Body of pancreas (tissue), 4 donors: ENCODE data around the gene ACADSB. TPM values are rescaled to one million over a fixed set of nuclear protein-coding genes. Genes with fewer than 3 reads are reported as not detected.

Source experiments
- ATAC-seq: fragments of 150-250 bp; one replicate; pipeline ENCODE4 v1.9.1; 2016
- DNase-seq, 4 donors: peaks; one replicate each; pipeline ENCODE4 v3.0.0-alpha.2; 2019
- H3K27ac ChIP-seq, 4 donors: fragments of 200-600 bp; sonication (generic); 1 replicate in 3 of 4; 2 replicates in 1 of 4; pipeline versions ENCODE4 v1.5.1 to v1.6.1; 2016 to 2019; ENCODE audit warnings: mild to moderate bottlenecking in 1 of 4, mixed read lengths in 1 of 4, moderate library complexity in 1 of 4
- H3K27me3 ChIP-seq, 2 donors: fragments of 200-600 bp; sonication (generic); one replicate each; pipeline ENCODE4 v1.6.0; 2016; ENCODE audit warnings: mild to moderate bottlenecking in 1 of 2
- H3K36me3 ChIP-seq, 2 donors: fragments of 200-600 bp; sonication (generic); replicated peaks in 1 of 2; 2 replicates each; pipeline ENCODE4 v1.5.1; 2016; ENCODE audit warnings: low read depth in 2 of 2; ENCODE audit not compliant: insufficient read depth in 1 of 2
- H3K4me1 ChIP-seq: fragments of 200-600 bp; sonication (generic); one replicate; pipeline ENCODE4 v1.6.0; 2016
- H3K4me3 ChIP-seq, 2 donors: fragments of 200-600 bp; sonication (generic); 1 replicate in 1 of 2; 2 replicates in 1 of 2; pipeline ENCODE4 v1.5.1; 2016 to 2019
- H3K9me3 ChIP-seq, 3 donors: fragments of 200-600 bp; sonication (generic); 1 replicate in 2 of 3; 2 replicates in 1 of 3; pipeline ENCODE4 v1.5.1; 2016
- POLR2A ChIP-seq, 3 donors: fragments of 450-650 bp; IDR thresholded peaks; one replicate each; pipeline ENCODE4 v1.6.1; 2016; ENCODE audit warnings: antibody characterized with exemption in 3 of 3, mild to moderate bottlenecking in 2 of 3
- WGBS, 2 donors: methylation state at CpG; one replicate each; pipeline ENCODE4 v1.1.5; 2017; 5-methylcytosine and 5-hydroxymethylcytosine counted together
- intact Hi-C: fragments of 100-400 bp; cut with DNase I; formaldehyde crosslinking; loops from one replicate; pipeline ENCODE4 v1.15.1; 2023
- total RNA-seq, 2 donors: library from RNA; depleted of rRNA; stranded (reverse); fragments of >200 nt; gene quantifications; one replicate each; pipeline ENCODE4 v1.1.0, GENCODE V29; 2016
- TF ChIP-seq, protein P1 (sequence below), 7 experiments: fragments of 450-650 bp in 4 of 7; fragments of 200-600 bp in 3 of 7; sonication (generic) in 3 of 7; IDR thresholded peaks; one replicate each; pipeline ENCODE4 v1.5.1; 2016 to 2019; ENCODE audit warnings: antibody characterized with exemption in 7 of 7

ACADSB gene
- total RNA-seq, 2 donors from 2014 or later = 13.8 to 21.8 TPM

DNA sequence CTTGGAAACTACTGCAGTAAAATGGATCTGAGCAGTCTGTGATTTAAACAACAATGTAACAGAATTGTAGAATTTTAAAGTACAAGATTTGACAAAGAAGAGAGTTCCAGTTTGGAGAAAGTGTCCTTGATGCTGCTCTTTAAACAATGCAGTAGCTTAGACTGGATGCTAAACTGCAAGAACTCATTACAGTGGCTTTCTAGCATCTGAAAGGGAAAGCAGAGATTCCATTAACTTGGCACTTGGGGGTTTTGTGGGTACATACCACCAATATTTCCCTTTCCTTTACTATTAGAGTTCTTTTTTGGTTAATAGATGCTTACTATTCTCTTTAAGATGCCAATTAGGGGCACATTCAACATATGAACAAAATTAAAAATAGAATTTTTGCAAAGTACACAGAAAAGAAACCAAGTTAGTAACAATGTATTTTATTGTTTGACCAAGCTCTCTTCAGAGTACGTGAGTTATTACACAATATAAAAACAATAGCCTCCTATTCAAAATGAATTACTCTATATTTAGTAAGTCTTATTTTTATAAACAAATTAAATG is 16.7 kb upstream of the ACADSB start:
- H3K27ac ChIP-seq = no peak overlapping the region
- intact Hi-C loops = no loop called here
- 65 to 72% methylated on average over 1 of the region's 1 CpG for WGBS, 2 donors
- no peaks in the 10 kb centered on the region for H3K9me3 ChIP-seq
- H3K27me3 ChIP-seq = no peaks in the 10 kb centered on the region
- no peak for ATAC-seq
- H3K36me3 ChIP-seq = peaks cover 7 to 14% of the 10 kb centered on the region in 2 donors
- H3K4me3 ChIP-seq = no peak overlapping the region
- DNase-seq = no peak
- no peak for TF ChIP-seq POLR2A (IDR thresholded peaks at IDR 0.05)
- TF ChIP-seq, protein P1, sequence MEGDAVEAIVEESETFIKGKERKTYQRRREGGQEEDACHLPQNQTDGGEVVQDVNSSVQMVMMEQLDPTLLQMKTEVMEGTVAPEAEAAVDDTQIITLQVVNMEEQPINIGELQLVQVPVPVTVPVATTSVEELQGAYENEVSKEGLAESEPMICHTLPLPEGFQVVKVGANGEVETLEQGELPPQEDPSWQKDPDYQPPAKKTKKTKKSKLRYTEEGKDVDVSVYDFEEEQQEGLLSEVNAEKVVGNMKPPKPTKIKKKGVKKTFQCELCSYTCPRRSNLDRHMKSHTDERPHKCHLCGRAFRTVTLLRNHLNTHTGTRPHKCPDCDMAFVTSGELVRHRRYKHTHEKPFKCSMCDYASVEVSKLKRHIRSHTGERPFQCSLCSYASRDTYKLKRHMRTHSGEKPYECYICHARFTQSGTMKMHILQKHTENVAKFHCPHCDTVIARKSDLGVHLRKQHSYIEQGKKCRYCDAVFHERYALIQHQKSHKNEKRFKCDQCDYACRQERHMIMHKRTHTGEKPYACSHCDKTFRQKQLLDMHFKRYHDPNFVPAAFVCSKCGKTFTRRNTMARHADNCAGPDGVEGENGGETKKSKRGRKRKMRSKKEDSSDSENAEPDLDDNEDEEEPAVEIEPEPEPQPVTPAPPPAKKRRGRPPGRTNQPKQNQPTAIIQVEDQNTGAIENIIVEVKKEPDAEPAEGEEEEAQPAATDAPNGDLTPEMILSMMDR (IDR thresholded peaks at IDR 0.05) = no peak
- no peaks in the 10 kb centered on the region for H3K4me1 ChIP-seq

DNA sequence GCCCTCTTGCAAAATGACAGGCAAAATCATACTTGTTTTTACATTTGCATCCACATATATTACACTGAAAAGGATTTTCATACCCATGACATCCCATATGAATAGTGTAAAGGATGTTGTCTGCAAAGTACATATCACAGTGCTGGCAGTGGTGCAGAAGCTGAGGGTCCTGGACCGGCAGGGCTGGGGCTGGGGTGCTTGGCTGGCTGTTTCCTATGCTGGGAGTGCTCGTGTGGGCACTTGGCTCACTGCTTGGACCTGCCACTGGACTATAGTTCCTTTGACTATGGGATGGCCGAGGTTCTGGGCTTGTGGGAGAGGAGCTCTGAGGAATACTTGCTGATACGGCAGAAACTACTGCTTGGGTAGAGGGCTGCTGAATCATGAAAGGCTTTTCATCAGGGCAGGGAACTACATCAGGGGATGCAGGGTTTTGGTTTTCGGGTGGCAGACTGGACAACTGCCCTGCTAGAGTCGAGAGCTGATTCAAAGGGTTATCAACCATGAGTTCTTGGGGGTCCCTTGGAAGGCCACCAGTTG is 14.9 kb upstream of the ACADSB start:
- TF ChIP-seq, protein P1 (IDR thresholded peaks at IDR 0.05) = no peak
- no peak for TF ChIP-seq POLR2A (IDR thresholded peaks at IDR 0.05)
- no peaks in the 10 kb centered on the region for H3K27me3 ChIP-seq
- 95 to 96% methylated on average over 6 of the region's 6 CpGs for WGBS, 2 donors
- ATAC-seq (no peak), DNase-seq (no peak)
- H3K9me3 ChIP-seq = no peaks in the 10 kb centered on the region
- intact Hi-C loops = no loop called here
- no peak overlapping the region for H3K27ac ChIP-seq
- peaks cover 7 to 14% of the 10 kb centered on the region in 2 donors for H3K36me3 ChIP-seq
- H3K4me1 ChIP-seq = peaks cover under 1% of the 10 kb centered on the region
- no peak overlapping the region for H3K4me3 ChIP-seq

DNA sequence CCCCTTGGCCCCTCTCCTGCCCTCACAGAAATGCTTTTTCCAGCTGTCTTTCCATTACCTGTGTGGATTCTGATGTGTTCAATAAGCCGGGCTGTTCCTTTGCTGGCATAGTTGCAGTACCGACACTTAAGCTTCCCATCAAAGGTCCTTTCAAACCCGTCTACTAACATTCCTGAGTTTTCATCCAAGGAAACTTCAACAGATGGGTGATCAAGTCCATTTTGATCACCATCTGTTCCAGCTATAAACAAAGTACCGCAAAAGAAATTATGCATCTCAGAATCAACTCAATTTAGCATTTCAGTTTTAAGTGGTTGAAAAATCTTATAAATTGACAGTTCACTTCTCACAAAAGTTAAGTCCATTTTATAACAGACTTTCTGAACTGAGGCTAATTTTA is 12.9 kb upstream of the ACADSB start:
- intact Hi-C loops = no loop called here
- Histone ChIP-seq H3K27me3 (no peaks in the 10 kb centered on the region), H3K27ac (no peak overlapping the region), H3K4me1 (peaks cover 11% of the 10 kb centered on the region), H3K4me3 (no peak overlapping the region), H3K36me3 (peaks cover 7 to 14% of the 10 kb centered on the region in 2 donors), H3K9me3 (no peaks in the 10 kb centered on the region)
- ATAC-seq (no peak), DNase-seq (no peak)
- 93 to 94% methylated on average over 4 of the region's 4 CpGs for WGBS, 2 donors
- TF ChIP-seq, protein P1 (IDR thresholded peaks at IDR 0.05) = no peak
- no peak for TF ChIP-seq POLR2A (IDR thresholded peaks at IDR 0.05)

DNA sequence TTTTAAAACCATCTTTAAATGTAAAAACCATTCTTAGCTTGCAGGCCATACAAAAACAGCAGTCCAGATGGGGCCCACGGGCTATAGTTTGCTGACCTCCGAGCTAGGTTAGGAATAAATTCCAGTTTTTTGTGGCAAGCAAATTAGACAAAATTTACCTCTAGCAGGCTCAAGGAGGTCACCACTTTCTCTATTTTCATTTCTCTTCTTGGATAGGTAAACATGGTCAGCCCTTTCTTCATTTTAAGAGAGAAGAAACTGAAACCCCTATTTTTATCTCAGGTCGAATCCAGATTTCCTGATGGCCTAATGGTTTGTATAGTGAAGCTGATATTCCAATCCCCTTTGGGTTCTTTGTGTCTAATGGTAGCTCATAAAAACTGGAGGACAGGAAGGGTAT is 10.9 kb upstream of the ACADSB start:
- DNase-seq (no peak), ATAC-seq (no peak)
- Histone ChIP-seq H3K27ac (no peak overlapping the region), H3K9me3 (no peaks in the 10 kb centered on the region), H3K36me3 (peaks cover 7 to 12% of the 10 kb centered on the region in 2 donors), H3K4me3 (no peak overlapping the region), H3K4me1 (peaks cover 11% of the 10 kb centered on the region), H3K27me3 (no peaks in the 10 kb centered on the region)
- WGBS, 2 donors = 88 to 89% methylated on average over 3 of the region's 3 CpGs
- no peak for TF ChIP-seq POLR2A (IDR thresholded peaks at IDR 0.05)
- TF ChIP-seq, protein P1 (IDR thresholded peaks at IDR 0.05) = no peak
- intact Hi-C loops = no loop called here

DNA sequence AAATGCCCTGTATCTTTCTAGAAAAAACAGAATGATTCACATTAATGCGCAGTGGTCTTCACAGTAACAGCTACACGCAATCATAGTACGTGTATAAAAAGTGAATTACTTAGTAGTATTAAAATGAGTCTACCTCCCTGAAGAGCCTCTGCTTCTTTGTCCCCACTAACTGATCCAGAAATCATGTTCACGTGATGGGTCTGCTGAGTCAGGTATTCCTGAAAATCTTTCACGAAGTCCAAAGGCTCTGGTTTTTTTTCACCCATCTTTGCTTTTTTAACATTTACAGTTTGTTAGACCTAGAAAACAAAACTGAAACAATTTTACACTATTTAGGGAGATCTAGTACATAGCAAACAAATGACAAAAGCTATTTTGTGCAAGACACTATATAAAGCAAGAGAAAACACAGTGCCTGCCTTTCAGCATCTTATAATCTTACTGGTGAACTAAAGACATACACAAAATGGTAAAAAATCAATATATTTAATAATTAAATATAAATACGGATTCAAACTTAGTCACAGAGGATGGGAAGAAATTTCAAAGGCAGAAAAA is 10.4 kb upstream of the ACADSB start:
- Histone ChIP-seq H3K4me3 (no peak overlapping the region), H3K27me3 (no peaks in the 10 kb centered on the region)
- ATAC-seq = no peak

More for the DNA sequence above, 10.4 kb upstream of the ACADSB start:
- H3K4me1 ChIP-seq = peaks cover 11% of the 10 kb centered on the region
- no peak overlapping the region for H3K27ac ChIP-seq
- intact Hi-C loops = no loop called here
- 84 to 87% methylated on average over 6 of the region's 6 CpGs for WGBS, 2 donors
- no peak for TF ChIP-seq POLR2A (IDR thresholded peaks at IDR 0.05)
- TF ChIP-seq, protein P1 (IDR thresholded peaks at IDR 0.05) = no peak
- H3K36me3 ChIP-seq = peaks cover 7 to 12% of the 10 kb centered on the region in 2 donors
- no peak for DNase-seq
- H3K9me3 ChIP-seq = no peaks in the 10 kb centered on the region
